HL-60 (cell line): Measurements from ENCODE around the gene COPS7A.

Source experiments
- DNase-seq, 2 experiments: peaks; one replicate each; pipeline ENCODE4 v3.0.0-alpha.2; 2010 to 2020; ENCODE audit warnings: low read depth in 1 of 2, low spot score in 1 of 2
- H3K27ac ChIP-seq: fragments of 250-450 bp; sonication (Bioruptor Pico); replicated peaks from 2 replicates; pipeline ENCODE4 v1.5.1; 2020; ENCODE audit warnings: mild to moderate bottlenecking, moderate library complexity
- H3K27me3 ChIP-seq: fragments of 250-450 bp; sonication (Bioruptor Pico); 2 replicates; pipeline ENCODE4 v1.5.1; 2021; ENCODE audit warnings: mild to moderate bottlenecking, moderate library complexity; ENCODE audit not compliant: insufficient read depth, poor library complexity, severe bottlenecking
- H3K4me3 ChIP-seq: replicated peaks from 2 replicates; pipeline ENCODE4 v1.5.1; 2011; ENCODE audit warnings: mild to moderate bottlenecking, control low read depth, low read length; ENCODE audit not compliant: insufficient read depth
- GABPA ChIP-seq: IDR thresholded peaks from 2 replicates; pipeline ENCODE4 v1.6.1; 2012; ENCODE audit warnings: low read depth
- POLR2AphosphoS5 ChIP-seq: IDR thresholded peaks from 2 replicates; pipeline ENCODE4 v1.6.1; 2012; ENCODE audit warnings: low read depth
- SPI1 ChIP-seq: IDR thresholded peaks from 2 replicates; pipeline ENCODE4 v1.6.1; 2012; ENCODE audit warnings: low read depth, mild to moderate bottlenecking, borderline replicate concordance
- TF ChIP-seq, protein P1 (sequence below): IDR thresholded peaks from one replicate; pipeline ENCODE4 v1.5.1; 2011; ENCODE audit warnings: low read length, control low read depth, inconsistent platforms; ENCODE audit not compliant: insufficient read depth
- TF ChIP-seq, protein P2 (sequence below): IDR thresholded peaks from 2 replicates; pipeline ENCODE4 v1.6.1; 2012; ENCODE audit warnings: low read depth; ENCODE audit not compliant: insufficient replicate concordance

The COPS7A gene

DNA sequence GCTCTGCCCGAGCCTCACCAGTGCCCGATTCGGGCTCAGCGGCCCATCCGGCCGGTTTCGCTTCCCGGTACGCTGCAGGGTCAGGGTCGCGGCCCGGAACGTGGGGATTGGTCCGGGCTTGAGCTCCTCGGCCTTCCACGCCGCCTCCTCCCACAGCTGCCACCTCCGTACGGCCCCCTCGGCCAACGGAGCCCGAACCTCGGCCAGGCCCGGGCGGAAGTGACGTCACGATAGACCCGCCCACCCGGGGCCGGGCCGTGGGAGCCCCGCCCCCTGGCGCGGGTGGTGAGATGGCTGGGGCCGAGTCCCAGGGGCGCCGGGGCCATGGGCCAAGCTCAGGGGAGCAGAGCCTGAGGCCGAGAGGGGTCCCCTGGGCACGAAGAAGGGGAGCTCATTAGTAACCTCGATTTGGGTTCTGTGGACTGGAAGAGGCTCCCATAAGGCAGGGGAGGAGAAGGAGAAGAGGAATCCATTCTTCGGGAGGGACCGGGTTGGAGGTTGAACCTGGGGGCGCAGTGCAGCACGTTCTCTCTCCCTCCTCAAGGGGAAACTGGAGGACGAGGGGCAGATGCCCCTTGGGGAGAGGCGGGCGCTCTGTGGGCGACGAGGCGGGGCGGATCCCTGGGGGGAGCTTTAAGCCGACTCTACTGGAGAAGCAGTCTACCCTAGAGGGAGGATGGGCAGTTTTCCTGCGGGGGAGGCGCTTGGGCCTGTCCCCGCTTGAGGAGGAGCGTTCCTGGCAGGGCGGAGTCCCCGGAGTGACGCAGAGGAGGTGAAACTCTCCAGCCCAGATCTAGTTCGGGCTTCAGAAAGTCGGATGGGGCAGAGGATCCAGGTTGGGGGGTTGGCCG is 29.3 kb downstream of the COPS7A start, which contains the start of gene MLF2:
Gene MLF2, minus strand, starts transcription at position 221 of the 851 bp plus-strand sequence. CDS start 807 bp downstream, outside the sequence.
- Histone ChIP-seq H3K27me3 (no peaks in the 10 kb centered on the region), H3K27ac (peak within 1 kb of the TSS; percentile 77), H3K4me3 (peak within 1 kb of the TSS; percentile 96)
- TF ChIP-seq GABPA: peak; percentile 51
- TF ChIP-seq, protein P1, sequence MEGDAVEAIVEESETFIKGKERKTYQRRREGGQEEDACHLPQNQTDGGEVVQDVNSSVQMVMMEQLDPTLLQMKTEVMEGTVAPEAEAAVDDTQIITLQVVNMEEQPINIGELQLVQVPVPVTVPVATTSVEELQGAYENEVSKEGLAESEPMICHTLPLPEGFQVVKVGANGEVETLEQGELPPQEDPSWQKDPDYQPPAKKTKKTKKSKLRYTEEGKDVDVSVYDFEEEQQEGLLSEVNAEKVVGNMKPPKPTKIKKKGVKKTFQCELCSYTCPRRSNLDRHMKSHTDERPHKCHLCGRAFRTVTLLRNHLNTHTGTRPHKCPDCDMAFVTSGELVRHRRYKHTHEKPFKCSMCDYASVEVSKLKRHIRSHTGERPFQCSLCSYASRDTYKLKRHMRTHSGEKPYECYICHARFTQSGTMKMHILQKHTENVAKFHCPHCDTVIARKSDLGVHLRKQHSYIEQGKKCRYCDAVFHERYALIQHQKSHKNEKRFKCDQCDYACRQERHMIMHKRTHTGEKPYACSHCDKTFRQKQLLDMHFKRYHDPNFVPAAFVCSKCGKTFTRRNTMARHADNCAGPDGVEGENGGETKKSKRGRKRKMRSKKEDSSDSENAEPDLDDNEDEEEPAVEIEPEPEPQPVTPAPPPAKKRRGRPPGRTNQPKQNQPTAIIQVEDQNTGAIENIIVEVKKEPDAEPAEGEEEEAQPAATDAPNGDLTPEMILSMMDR: no peak
- TF ChIP-seq, protein P2, sequence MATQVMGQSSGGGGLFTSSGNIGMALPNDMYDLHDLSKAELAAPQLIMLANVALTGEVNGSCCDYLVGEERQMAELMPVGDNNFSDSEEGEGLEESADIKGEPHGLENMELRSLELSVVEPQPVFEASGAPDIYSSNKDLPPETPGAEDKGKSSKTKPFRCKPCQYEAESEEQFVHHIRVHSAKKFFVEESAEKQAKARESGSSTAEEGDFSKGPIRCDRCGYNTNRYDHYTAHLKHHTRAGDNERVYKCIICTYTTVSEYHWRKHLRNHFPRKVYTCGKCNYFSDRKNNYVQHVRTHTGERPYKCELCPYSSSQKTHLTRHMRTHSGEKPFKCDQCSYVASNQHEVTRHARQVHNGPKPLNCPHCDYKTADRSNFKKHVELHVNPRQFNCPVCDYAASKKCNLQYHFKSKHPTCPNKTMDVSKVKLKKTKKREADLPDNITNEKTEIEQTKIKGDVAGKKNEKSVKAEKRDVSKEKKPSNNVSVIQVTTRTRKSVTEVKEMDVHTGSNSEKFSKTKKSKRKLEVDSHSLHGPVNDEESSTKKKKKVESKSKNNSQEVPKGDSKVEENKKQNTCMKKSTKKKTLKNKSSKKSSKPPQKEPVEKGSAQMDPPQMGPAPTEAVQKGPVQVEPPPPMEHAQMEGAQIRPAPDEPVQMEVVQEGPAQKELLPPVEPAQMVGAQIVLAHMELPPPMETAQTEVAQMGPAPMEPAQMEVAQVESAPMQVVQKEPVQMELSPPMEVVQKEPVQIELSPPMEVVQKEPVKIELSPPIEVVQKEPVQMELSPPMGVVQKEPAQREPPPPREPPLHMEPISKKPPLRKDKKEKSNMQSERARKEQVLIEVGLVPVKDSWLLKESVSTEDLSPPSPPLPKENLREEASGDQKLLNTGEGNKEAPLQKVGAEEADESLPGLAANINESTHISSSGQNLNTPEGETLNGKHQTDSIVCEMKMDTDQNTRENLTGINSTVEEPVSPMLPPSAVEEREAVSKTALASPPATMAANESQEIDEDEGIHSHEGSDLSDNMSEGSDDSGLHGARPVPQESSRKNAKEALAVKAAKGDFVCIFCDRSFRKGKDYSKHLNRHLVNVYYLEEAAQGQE: no peak
- peak; percentile 54; the same call in 1 of the 2 replicates for TF ChIP-seq POLR2AphosphoS5
- no peak for TF ChIP-seq SPI1
- peak; percentile 95 to 98 for DNase-seq

DNA sequence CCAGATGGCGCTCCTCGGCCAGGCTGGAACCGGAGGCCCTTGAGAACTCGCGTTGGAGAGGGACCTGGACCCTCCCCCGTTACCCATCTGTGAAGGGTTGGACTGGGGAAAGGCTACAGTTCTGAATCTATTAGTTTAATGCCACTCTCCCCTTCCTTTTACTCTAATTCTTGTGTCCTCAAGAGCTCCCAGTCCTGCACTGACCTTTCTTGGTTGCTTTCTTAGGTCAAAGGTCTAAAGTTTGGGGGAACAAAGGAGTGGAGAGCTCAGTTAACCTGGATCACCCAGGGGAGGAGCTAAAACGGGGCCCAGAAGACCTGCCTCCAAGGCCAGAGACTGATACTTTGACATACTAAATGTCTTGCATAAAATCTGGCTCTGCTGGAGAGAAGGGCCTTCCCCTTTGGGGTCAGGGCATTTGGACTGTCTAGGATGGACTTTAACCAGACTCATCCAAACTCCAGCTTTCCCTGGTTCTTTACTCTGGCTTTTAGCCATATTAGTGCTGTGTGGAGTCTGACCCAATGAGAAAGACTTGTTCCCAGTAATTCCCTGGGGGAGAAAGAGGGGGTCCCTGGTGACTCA is 30.0 kb downstream of the COPS7A start:
- H3K4me3 ChIP-seq: no peak overlapping the region
- no peak overlapping the region for H3K27ac ChIP-seq

DNA sequence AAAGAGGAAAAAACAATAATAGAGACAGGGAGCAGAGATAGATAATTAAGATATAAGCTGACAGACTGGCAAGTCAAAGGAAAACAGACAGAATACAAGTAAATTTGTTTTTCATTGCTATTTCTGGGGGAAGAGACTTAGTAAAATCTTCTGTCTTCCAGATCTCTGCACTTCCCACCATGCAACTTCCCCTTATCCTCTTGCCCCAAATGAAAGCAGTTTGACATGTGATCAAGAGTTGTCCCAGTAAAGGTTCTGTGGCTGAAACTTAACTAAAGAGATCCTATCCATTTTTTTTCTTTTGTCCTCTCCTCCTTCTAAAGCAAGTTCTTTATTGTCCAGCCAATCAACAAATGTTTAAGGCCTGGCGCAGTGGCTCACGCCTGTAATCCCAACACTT is 30.6 kb downstream of the COPS7A start:
- TF ChIP-seq SPI1 (peak; percentile 60; the same call in 1 of the 2 replicates), GABPA (no peak)
- Histone ChIP-seq H3K27me3 (no peaks in the 10 kb centered on the region), H3K4me3 (no peak overlapping the region), H3K27ac (no peak overlapping the region)
- DNase-seq: peak in 1 of 2 experiments; percentile 36

More for the DNA sequence above, 30.0 kb downstream of the COPS7A start:
- no peak for DNase-seq
- TF ChIP-seq, protein P1: peak; percentile 93
- no peak for TF ChIP-seq POLR2AphosphoS5
- H3K27me3 ChIP-seq: no peaks in the 10 kb centered on the region

DNA sequence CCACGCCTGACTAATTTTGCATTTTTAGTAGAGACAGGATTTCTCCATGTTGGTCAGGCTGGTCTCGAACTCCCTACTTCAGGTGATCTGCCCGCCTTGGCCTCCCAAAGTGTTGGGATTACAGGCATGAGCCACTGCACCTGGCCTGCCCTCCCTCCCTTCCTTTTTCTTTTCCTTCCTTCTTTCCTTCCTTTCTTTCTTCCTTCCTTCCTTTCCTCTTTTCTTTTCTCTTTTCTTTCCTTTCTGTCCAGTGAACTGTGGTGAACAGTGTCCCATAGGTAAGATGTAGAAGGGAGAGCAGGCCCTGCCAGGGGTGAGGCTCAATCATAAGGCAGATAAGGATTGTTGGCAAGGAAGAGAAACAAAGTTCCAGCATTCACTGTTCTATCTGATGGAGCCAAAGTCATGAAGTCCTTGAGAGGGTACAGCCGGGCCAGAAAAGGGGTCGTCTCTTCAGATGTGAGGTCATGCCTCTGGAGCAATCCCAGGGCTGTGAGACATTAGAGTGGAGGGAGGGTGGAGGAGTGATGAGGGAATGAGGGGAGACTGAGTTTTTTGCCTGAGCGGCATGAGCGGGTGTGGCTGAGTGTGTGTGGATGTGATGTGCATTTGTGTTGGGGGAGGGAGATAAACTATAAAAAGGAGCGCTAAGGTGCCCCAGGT is 33.3 kb downstream of the COPS7A start:
- TF ChIP-seq, protein P2: no peak
- TF ChIP-seq GABPA: no peak
- TF ChIP-seq, protein P1: no peak
- no peak for TF ChIP-seq POLR2AphosphoS5
- TF ChIP-seq SPI1: no peak
- no peak overlapping the region for H3K4me3 ChIP-seq
- no peak for DNase-seq
- no peaks in the 10 kb centered on the region for H3K27me3 ChIP-seq
- H3K27ac ChIP-seq: no peak overlapping the region
